GM19328 (cell line): ENCODE data around the gene PCNT.
"Not testable (repeated sequence)": the region's sequence is repeated elsewhere in the genome, so short reads cannot be mapped to it uniquely, and the experiment has no call there.

Source experiments
- ATAC-seq: cut with Tn5 transposase; IDR thresholded peaks from one replicate; pipeline ENCODE4 v1.9.1; 2021; ENCODE audit warnings: mild to moderate bottlenecking, moderate library complexity; ENCODE audit not compliant: unreplicated experiment

Gene PCNT

GRCh38 chr21:46441331-46441730, 117.4 kb downstream of the PCNT start:
- ATAC-seq, result no peak

DNA sequence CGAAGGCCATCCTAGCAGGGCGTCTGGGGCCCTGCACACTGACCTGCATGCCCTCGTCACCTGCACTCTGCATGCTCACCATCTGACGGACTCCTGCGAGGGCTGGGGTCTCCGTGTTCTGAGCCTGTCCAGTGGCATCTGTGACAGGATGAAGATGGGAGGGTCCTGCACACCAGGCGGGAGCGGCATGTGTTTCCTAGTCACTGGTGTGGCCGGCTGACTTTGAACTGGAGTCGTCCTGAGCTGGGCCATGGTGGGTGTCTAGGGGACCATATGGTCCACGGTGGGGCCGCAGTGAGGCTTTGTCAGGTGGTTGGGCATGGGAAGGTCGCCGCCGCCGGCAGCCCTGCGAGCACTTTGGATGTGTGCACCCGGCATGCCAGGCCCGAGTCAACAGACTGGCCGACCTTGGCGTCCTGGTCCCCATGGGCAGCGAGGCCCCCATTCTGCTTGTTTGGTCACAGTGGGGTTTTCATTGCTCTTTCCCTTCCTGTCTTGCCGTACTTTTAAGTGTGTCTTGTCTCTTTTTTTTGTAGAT, 118.1 kb downstream of the PCNT start:
- no peak for ATAC-seq

- no peak for ATAC-seq
Observed at GRCh38 chr21:46442938-46443337, 119.0 kb downstream of the PCNT start.

DNA sequence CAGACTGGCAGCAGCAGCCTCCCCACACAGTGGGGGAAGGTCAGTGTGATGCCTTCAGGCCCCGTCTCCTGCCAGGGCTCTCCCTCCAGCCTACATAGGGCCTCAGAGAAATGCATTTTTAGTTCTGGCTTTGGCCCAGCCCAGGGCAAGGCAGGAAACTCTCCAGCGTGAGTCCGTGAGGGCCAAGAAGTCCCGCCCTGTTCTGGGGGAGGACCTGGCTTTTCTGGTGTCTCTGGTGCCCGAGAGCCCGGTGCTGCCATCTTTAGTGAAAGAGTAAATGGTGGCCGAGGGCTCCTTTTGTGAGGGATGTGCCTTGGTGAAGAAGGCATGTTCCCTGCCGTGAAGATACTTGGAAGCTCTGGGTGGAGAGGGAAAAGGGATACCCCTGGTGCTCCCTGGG, 120.0 kb downstream of the PCNT start:
- no peak for ATAC-seq

GRCh38 chr21:46448108-46448507, 124.2 kb downstream of the PCNT start:
- ATAC-seq, result no peak

- not testable (repeated sequence) for ATAC-seq
Observed at GRCh38 chr21:46448855-46449254, 124.9 kb downstream of the PCNT start.

- ATAC-seq, result no peak
Observed at GRCh38 chr21:46452710-46453109, 128.8 kb downstream of the PCNT start.

GRCh38 chr21:46454142-46454541, 130.2 kb downstream of the PCNT start:
- ATAC-seq, result no peak

DNA sequence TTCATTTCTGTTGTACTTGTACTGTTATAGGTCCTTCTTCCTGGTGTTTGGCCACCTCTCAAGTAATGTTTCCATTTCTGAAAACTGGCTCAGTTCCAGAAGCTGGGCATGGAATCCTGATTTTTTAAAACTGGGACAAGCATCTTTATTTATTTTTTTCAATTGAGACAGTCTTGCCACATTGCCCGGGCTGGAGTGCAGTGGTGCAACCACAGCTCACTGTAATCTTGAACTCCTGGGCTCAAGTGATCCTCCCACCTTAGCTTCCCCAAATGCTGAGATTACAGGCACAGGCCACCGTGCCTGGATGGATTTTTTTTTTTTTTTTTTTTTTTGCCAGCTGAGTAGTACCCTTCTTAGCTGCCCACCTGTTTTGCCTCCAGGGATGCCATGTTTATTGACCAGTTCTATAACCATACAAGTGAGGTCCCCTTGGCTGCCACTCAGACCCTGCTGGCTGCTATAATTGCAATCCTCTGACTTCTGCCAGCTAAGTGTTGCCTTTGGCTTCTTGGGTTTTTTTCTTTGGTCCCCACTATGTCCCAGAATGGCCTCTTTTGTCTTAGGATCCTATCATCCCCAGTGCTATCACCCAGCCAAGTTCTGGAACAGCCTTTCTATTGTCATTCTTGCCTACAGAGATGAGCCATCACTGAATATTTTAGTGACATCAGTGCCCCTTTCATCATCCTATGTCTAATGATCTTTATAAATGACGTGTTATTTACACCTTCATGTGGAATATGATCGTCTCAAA, 130.9 kb downstream of the PCNT start:
- no peak for ATAC-seq

GRCh38 chr21:46455575-46456385, 131.8 kb downstream of the PCNT start:
- ATAC-seq, result no peak

DNA sequence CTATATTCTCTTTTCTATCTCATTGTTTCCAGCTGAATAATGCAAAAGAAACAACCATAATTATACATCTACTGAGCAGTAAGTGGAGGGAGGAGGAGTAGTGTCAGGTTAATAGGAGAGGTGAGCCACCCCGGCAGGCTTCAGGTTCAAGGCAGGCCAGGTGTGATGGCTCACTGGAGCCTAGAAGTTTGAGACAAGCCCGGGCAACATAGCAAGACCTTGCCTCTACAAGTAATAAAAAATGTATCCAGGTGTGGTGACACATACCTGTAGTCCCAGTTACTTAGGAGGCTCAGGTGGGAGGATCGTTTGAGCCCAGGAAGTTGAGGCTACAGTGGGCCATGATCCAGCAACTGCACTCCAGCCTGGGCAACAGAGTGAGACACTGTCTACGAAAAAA, 132.8 kb downstream of the PCNT start:
- ATAC-seq, result no peak

DNA sequence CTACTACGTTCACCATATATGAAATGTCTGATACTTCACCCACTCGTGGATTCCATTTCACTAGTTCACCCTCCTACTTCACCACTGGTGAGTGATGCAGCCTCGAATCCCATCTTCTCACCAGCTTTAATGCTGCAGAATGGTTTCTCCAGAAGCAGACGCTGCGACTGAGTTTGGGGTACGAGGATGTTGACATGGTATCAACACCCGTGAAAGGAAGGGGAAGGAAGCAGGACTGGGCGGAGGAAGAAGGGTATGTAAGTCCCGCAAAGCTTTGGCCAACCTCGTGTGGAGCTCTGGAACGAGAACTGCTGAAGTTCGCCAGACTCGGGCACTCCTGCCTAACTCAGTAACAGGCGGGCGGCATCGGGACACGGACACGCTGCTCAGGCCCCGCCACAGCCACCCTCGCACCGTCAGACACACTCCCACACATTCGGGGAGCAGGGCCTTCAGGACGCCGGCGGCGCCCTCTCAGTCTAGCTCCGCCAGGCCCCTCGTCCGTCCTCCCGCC, 133.9 kb downstream of the PCNT start:
- peak; percentile 25 for ATAC-seq

DNA sequence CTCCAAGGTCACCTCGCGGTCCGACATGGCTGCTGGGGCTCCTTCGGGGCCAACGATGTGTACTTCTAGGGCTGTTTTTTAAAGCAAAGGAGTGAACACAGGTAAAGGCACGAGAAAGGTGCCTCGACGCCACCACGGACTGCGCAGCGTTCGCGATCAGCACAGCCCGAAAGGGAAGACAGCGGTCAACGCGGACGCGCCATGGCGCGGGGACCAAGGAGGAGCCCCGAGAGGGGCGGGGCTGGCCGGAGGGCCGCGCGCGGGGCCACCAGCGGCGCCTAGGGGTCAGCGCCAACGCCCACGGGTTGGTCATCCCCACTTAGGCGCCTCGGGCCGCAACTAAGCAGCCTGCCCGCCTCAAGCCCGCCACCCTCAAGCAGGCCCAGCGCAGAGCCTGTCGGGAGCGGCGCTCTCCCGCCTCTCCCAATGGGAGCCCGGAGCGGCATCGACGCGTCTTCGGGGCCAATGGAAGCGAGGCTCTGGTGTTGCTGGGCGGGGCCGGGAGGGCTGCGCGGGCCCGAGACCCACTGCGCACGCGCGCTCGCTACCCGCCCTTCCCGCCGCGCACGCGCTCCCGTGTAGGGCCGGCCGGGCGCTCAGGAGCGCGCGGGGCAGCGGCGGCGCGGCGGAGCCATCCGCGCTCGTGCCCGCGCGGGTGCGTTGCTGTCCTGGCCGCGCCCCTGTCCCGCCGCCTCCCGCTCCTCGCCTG, 134.5 kb downstream of the PCNT start, which contains the start of gene DIP2A:
DIP2A (plus strand) TSS at position 577 of the 709 bp plus-strand sequence. CDS start 241 bp downstream, outside the sequence.
- ATAC-seq, result peak; percentile 88

DNA sequence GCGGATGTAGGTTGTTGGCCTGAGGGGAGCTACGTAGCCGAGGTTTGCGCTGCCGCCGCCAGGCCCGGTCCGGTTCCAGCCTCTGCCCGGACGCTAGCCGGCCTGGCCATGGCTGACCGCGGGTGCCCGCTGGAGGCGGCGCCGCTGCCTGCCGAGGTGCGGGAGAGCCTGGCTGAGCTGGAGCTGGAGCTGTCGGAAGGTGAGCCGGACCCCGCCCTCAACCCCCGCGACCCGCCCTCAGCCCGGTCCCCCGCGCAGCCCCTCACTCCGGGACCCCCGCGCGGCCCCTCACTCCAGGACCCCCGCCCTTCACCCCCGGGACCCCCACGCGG, 135.0 kb downstream of the PCNT start:
- ATAC-seq, result no peak

DNA sequence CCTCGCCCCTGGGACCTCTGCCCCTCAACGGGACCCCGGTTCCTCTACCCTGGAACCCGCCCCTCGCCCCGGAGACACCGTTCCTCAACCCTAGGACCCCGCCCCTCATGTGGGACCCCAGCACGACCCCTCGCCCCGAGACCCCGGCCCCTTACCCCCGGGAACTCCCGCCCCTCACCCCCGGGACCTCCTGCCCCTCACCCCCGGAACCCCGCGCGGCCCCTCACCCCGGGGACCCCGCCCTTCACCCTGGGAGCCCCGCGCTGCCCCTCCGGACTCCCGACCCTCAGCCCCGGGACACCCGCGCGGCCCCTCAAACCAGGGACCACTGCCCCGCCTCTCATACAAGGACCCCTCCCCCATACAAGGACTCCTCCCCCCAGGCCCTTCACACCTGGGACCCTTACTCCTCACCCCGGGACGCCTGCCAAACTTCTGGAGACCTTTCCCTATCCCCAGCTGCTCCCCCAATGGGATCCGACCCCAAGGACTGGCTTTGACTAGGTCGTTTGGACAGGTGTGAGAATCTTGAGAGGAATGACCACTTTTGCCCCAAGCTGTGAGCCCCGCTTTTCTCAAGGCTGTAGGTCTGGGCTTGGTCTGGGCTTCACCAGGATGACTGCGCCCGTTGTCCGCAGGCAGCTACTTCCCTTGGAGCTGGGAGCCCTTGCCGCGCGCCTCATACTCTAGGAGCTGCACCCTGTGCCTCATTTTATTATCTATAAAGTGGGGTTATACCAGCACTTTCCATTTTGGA, 135.6 kb downstream of the PCNT start:
- ATAC-seq, result no peak

GRCh38 chr21:46461909-46462308, 138.0 kb downstream of the PCNT start:
- ATAC-seq, result no peak

DNA sequence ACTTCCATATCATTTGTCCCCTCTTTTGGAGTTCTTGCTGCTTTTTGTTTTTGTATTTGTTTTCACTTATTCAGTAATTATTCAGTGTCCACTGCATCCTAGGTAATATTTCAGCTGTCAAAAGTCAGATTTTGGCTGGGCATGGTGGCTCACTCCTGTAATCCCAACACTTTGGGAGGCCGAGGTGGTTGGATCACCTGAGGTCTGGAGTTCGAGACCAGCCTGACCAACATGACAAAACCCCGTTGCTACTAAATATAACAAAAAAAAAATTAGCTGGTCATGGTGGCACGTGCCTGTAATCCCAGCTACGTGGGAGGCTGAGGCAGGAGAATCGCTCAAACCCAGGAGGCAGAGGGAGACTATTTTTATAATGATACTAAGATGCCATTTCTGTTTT, 141.2 kb downstream of the PCNT start:
- not testable (repeated sequence) for ATAC-seq

GRCh38 chr21:46465651-46466050, 141.7 kb downstream of the PCNT start:
- ATAC-seq, result no peak

DNA sequence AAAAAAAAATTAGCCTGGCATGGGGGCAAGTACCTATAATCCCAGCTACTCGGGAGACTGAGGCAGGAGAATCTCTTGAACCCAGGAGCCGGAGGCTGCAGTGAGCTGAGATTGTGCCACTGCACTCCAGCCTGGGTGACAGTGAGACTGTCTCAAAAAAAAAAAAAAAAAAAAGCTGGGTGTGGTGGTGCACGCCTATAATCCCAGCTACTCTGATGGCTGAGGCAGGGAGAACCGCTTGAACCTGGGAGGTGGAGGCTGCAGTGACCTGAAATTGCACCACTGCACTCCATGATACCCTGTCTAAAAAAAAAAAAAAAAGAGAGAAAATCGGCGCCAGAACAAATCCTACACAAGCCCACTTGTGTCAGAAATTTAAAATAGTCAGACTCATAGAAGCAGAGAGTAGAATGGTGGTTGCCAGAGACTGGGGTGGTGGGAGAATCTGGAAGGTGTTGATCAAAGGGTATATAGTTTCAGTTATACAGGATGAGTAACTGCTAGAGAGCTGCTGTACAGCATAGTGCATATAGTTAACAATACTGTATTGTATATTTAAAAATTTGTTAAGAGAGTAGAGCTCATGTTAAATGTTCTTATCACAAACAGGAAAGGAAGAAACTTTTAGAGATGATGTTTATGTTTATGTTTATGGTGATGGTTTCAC, 144.3 kb downstream of the PCNT start:
- ATAC-seq, result no peak

DNA sequence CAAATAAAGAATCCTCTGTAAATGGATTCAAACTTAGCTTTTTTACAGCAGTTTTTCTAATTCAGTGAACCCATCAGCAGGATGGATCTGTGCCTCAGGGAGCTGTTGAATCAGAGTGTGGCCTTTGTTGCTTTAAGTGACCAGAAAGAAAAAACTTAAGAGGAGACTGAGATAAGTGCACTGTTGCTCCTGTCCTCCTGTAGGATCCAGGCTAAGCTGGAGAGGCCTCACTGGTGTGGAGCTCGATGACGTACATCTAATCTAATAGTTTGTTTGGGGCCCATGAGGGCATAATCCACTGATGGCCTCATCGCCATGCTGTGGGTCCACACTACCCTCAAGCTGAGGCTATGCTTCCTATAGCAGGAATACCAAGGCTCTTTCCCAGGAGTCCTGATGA, 145.3 kb downstream of the PCNT start:
- ATAC-seq, result no peak
